Smooth muscle cell (in vitro differentiated cells): Measurements from ENCODE around the gene FN1. TPM values are rescaled to one million over a fixed set of nuclear protein-coding genes. Genes with fewer than 3 reads are reported as not detected.
A peak's percentile ranks its signal among the peaks of the same experiment; 100 is the strongest.

Experiments
- DNase-seq: peaks from one replicate; lab custom pipeline; 2025; ENCODE audit not compliant: unreplicated experiment; lab: John Stamatoyannopoulos, UW
- H2AFZ ChIP-seq: fragments of 200-600 bp; sonication (generic); 2 replicates; pipeline ENCODE4 v1.6.0; 2016; ENCODE audit warnings: antibody characterized with exemption, low read depth, mild to moderate bottlenecking
- H3F3A ChIP-seq: fragments of 200-600 bp; sonication (generic); 2 replicates; pipeline ENCODE4 v1.6.0; 2017; ENCODE audit warnings: antibody characterized with exemption, low read depth
- H3K27ac ChIP-seq: fragments of 200-600 bp; sonication (generic); 2 replicates; pipeline ENCODE4 v1.5.1; 2016; ENCODE audit warnings: low read depth, mild to moderate bottlenecking
- H3K27me3 ChIP-seq: fragments of 200-600 bp; sonication (generic); 2 replicates; pipeline ENCODE4 v1.6.1; 2016; ENCODE audit warnings: low read depth, mild to moderate bottlenecking
- H3K36me3 ChIP-seq: fragments of 200-600 bp; sonication (generic); 2 replicates; pipeline ENCODE4 v1.5.1; 2016; ENCODE audit warnings: low read depth
- H3K4me1 ChIP-seq: fragments of 200-600 bp; sonication (generic); 2 replicates; pipeline ENCODE4 v1.5.1; 2016; ENCODE audit warnings: low read depth
- H3K4me2 ChIP-seq: fragments of 200-600 bp; sonication (generic); 2 replicates; pipeline ENCODE4 v1.6.0; 2016; ENCODE audit warnings: mild to moderate bottlenecking
- H3K4me3 ChIP-seq: fragments of 200-600 bp; sonication (generic); 2 replicates; pipeline ENCODE4 v1.5.1; 2016; ENCODE audit warnings: mild to moderate bottlenecking
- H3K79me2 ChIP-seq: fragments of 200-600 bp; sonication (generic); 2 replicates; pipeline ENCODE4 v1.6.0; 2016; ENCODE audit warnings: low read depth, mild to moderate bottlenecking
- H3K9ac ChIP-seq: fragments of 200-600 bp; sonication (generic); 2 replicates; pipeline ENCODE4 v1.6.0; 2016; ENCODE audit warnings: low read depth
- H3K9me3 ChIP-seq: fragments of 200-600 bp; sonication (generic); replicated peaks from 2 replicates; pipeline ENCODE4 v1.5.1; 2016; ENCODE audit warnings: low read depth
- H4K20me1 ChIP-seq: fragments of 200-600 bp; sonication (generic); 2 replicates; pipeline ENCODE4 v1.6.0; 2016; ENCODE audit warnings: low read depth
- WGBS: methylation state at CpG from one replicate; pipeline ENCODE4 v1.1.7; 2016; ENCODE audit warnings: low lambda C conversion rate; 5-methylcytosine and 5-hydroxymethylcytosine counted together
- polyA plus RNA-seq: library from polyadenylated mRNA; unstranded; fragments of >200 nt; fragmentation: Nextera tagmentation; extraction: Ambion mirVana; gene quantifications from 2 replicates; pipeline ENCODE4 v1.2.1, GENCODE V29; 2016
- total RNA-seq: library from RNA; depleted of rRNA; stranded (reverse); fragments of >200 nt; gene quantifications from 2 replicates; pipeline ENCODE4 v1.2.3, GENCODE V29; 2014
- TF ChIP-seq, protein P1 (sequence below): fragments of 200-600 bp; sonication (generic); IDR thresholded peaks from 2 replicates; pipeline ENCODE4 v1.5.1; 2017; ENCODE audit warnings: borderline replicate concordance, mild to moderate bottlenecking, antibody characterized with exemption; ENCODE audit not compliant: insufficient read depth, poor library complexity, severe bottlenecking

Gene FN1
- total RNA-seq: 21,173 and 21,295 TPM in 2 replicates
- 8,934 and 10,917 TPM in 2 replicates for polyA plus RNA-seq

- H3K27ac ChIP-seq: peak within 1 kb of the TSS; percentile 100
- peak within 1 kb of the TSS; percentile 97 for H3K9ac ChIP-seq
- H3K9me3 ChIP-seq: no peaks in the 10 kb centered on the region
- TF ChIP-seq, protein P1, sequence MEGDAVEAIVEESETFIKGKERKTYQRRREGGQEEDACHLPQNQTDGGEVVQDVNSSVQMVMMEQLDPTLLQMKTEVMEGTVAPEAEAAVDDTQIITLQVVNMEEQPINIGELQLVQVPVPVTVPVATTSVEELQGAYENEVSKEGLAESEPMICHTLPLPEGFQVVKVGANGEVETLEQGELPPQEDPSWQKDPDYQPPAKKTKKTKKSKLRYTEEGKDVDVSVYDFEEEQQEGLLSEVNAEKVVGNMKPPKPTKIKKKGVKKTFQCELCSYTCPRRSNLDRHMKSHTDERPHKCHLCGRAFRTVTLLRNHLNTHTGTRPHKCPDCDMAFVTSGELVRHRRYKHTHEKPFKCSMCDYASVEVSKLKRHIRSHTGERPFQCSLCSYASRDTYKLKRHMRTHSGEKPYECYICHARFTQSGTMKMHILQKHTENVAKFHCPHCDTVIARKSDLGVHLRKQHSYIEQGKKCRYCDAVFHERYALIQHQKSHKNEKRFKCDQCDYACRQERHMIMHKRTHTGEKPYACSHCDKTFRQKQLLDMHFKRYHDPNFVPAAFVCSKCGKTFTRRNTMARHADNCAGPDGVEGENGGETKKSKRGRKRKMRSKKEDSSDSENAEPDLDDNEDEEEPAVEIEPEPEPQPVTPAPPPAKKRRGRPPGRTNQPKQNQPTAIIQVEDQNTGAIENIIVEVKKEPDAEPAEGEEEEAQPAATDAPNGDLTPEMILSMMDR: no peak
- H3F3A ChIP-seq: peaks cover 62% of the 10 kb centered on the region
- peaks cover 76% of the 10 kb centered on the region for H3K79me2 ChIP-seq
- H3K4me3 ChIP-seq: peak within 1 kb of the TSS; percentile 74
- peaks cover 27% of the 10 kb centered on the region for H3K4me1 ChIP-seq
- peak within 1 kb of the TSS; percentile 34 for H2AFZ ChIP-seq
- H3K27me3 ChIP-seq: no peaks in the 10 kb centered on the region
- peaks cover 47% of the 10 kb centered on the region for H4K20me1 ChIP-seq
- H3K36me3 ChIP-seq: peaks cover 3% of the 10 kb centered on the region
- peak within 1 kb of the TSS; percentile 97 for H3K4me2 ChIP-seq
- DNase-seq: peak; percentile 88
- under 1% methylated on average over 35 of the region's 54 CpGs for WGBS
These were observed at the start of gene FN1 for GRCh38 chr2:215435870-215436704. Gene FN1 (minus strand): TSS chr2:215436068. CDS start chr2:215435802, 266 bp downstream.

DNA sequence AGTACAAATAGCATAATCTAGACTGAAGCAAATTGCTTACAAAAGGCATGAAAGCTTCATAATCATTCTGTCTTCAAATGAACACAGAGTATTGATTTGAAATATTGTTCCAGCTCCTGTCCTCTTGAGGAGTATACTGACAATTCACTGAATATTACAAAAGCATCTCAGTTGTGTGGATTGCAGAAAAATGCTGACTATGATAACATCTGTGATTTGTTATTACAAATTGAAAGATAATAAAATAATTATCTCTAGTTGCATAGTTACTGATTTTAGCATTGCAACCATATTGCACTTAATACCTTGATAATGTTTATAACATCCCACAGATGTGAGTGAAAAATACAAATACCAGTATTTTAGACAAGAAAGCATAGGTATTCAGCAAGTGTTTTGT, 49.2 kb upstream of the FN1 start:
- Histone ChIP-seq H4K20me1 (no peaks in the 10 kb centered on the region), H3K27me3 (no peaks in the 10 kb centered on the region), H3K4me1 (no peaks in the 10 kb centered on the region), H3K9ac (no peak overlapping the region), H3F3A (no peaks in the 10 kb centered on the region), H3K36me3 (no peaks in the 10 kb centered on the region), H3K4me3 (no peak overlapping the region), H3K27ac (no peak overlapping the region), H2AFZ (peak overlapping the region; percentile 51), H3K79me2 (no peaks in the 10 kb centered on the region), H3K4me2 (no peak overlapping the region), H3K9me3 (no peaks in the 10 kb centered on the region)
- TF ChIP-seq, protein P1: no peak
- DNase-seq: no peak

GRCh38 chr2:215484570-215484969, 48.7 kb upstream of the FN1 start:
- TF ChIP-seq, protein P1: no peak
- no peak overlapping the region for H3K4me2 ChIP-seq
- no peaks in the 10 kb centered on the region for H3K36me3 ChIP-seq
- no peaks in the 10 kb centered on the region for H3K9me3 ChIP-seq
- H3F3A ChIP-seq: no peaks in the 10 kb centered on the region
- H3K27me3 ChIP-seq: no peaks in the 10 kb centered on the region
- no peak overlapping the region for H3K4me3 ChIP-seq
- H3K9ac ChIP-seq: no peak overlapping the region
- H3K27ac ChIP-seq: no peak overlapping the region
- WGBS: 99% methylated on average over 2 of the region's 2 CpGs
- H3K4me1 ChIP-seq: no peaks in the 10 kb centered on the region
- H2AFZ ChIP-seq: no peak overlapping the region
- no peaks in the 10 kb centered on the region for H4K20me1 ChIP-seq
- H3K79me2 ChIP-seq: no peaks in the 10 kb centered on the region
- DNase-seq: no peak

DNA sequence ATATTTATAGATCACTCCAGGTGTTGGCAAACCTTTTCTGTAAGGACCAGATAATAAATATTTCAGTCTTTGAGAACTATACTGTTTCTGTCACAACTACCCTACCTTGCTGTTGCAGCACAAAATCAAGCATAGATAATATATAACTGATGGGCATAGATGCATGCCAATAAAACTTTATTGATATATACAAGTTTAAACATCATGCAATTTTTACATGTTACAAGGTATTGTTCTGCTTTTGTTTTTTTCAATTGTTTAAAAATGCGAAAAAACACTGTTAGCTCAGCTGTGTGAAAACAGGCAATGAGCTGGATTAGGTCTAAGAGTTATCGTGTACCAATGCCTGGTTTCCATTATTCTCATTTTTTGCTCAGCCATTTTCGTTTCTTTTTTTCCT, 47.6 kb upstream of the FN1 start:
- Histone ChIP-seq H3K4me1 (no peaks in the 10 kb centered on the region), H3K27ac (no peak overlapping the region), H3F3A (no peaks in the 10 kb centered on the region), H2AFZ (peak overlapping the region; percentile 39), H3K27me3 (no peaks in the 10 kb centered on the region), H3K4me2 (no peak overlapping the region), H3K79me2 (no peaks in the 10 kb centered on the region), H3K9me3 (no peaks in the 10 kb centered on the region), H4K20me1 (no peaks in the 10 kb centered on the region), H3K4me3 (no peak overlapping the region), H3K9ac (no peak overlapping the region), H3K36me3 (no peaks in the 10 kb centered on the region)
- 97% methylated on average over 3 of the region's 3 CpGs for WGBS
- DNase-seq: no peak
- TF ChIP-seq, protein P1: no peak
